T-helper 2 cell treated with Interferon-gamma antibody and Interleukin-4, amounts not matched to agents 100 ng/mL and 5 ng/mL, for 36 hours (primary cell): Measurements from ENCODE around the gene NINJ2. TPM values are rescaled to one million over a fixed set of nuclear protein-coding genes. Genes with fewer than 3 reads are reported as not detected.

Experiments
- intact Hi-C: fragments of 100-400 bp; cut with micrococcal nuclease; formaldehyde crosslinking; loops from one replicate; pipeline ENCODE4 v1.15.1; 2023
- total RNA-seq: library from RNA; stranded (reverse); gene quantifications from 2 replicates; pipeline ENCODE4 v1.2.3, GENCODE V29; 2022

NINJ2 gene
- total RNA-seq, 1 donor from 2014 or later, result 8.6 TPM

GRCh38 chr12:574475-575128 lies 88.6 kb downstream of the NINJ2 start:
- intact Hi-C loops, result loop anchor here (5.0 kb wide), 1 partner anchor 68 kb away; no protein-coding TSS in a partner anchor

GRCh38 chr12:573232-573631 lies 90.0 kb downstream of the NINJ2 start:
- intact Hi-C loops, result no loop called here

GRCh38 chr12:572532-572899 lies 90.7 kb downstream of the NINJ2 start:
- intact Hi-C loops, result no loop called here

- intact Hi-C loops, result no loop called here
These were observed 91.3 kb downstream of the NINJ2 start for GRCh38 chr12:571795-572531.

GRCh38 chr12:570921-571794 lies 92.1 kb downstream of the NINJ2 start:
- intact Hi-C loops, result no loop called here

- intact Hi-C loops, result no loop called here
These were observed 92.8 kb downstream of the NINJ2 start for GRCh38 chr12:570435-570920.

GRCh38 chr12:569803-570434 lies 93.3 kb downstream of the NINJ2 start:
- intact Hi-C loops, result loop anchor here (1.0 to 10.0 kb wide), 4 partner anchors 181 to 525 kb away; partner anchors contain the start of gene RAD52

GRCh38 chr12:569091-569676 lies 94.1 kb downstream of the NINJ2 start:
- intact Hi-C loops, result loop anchor here (1.0 to 10.0 kb wide), 4 partner anchors 182 to 526 kb away; partner anchors contain the start of gene RAD52

GRCh38 chr12:568486-568885 lies 94.8 kb downstream of the NINJ2 start:
- intact Hi-C loops, result loop anchor here (2.0 to 10.0 kb wide), 2 partner anchors 380 to 526 kb away; partner anchors contain the start of gene RAD52

GRCh38 chr12:565589-566105 lies 97.6 kb downstream of the NINJ2 start:
- intact Hi-C loops, result loop anchor here (10.0 kb wide), 1 partner anchor 529 kb away; no protein-coding TSS in a partner anchor

- intact Hi-C loops, result loop anchor here (10.0 kb wide), 1 partner anchor 530 kb away; no protein-coding TSS in a partner anchor
These were observed 98.1 kb downstream of the NINJ2 start for GRCh38 chr12:565161-565560.

- intact Hi-C loops, result loop anchor here (5.0 to 10.0 kb wide), 3 partner anchors 428 to 1028 kb away; partner anchors contain the start of genes ERC1 and FBXL14
These were observed 99.4 kb downstream of the NINJ2 start for GRCh38 chr12:563787-564298.

- intact Hi-C loops, result loop anchor here (5.0 to 10.0 kb wide), 3 partner anchors 429 to 1029 kb away; partner anchors contain the start of genes ERC1 and FBXL14
These were observed 99.9 kb downstream of the NINJ2 start for GRCh38 chr12:563250-563781.

GRCh38 chr12:562634-563033 lies 100.6 kb downstream of the NINJ2 start:
- intact Hi-C loops, result loop anchor here (5.0 to 10.0 kb wide), 3 partner anchors 430 to 1030 kb away; partner anchors contain the start of genes ERC1 and FBXL14

- intact Hi-C loops, result loop anchor here (5.0 to 10.0 kb wide), 3 partner anchors 430 to 1030 kb away; partner anchors contain the start of genes ERC1 and FBXL14
These were observed 101.2 kb downstream of the NINJ2 start for GRCh38 chr12:561908-562593.

GRCh38 chr12:561391-561705 lies 101.9 kb downstream of the NINJ2 start:
- intact Hi-C loops, result loop anchor here (5.0 to 10.0 kb wide), 3 partner anchors 431 to 1031 kb away; partner anchors contain the start of genes ERC1 and FBXL14

- intact Hi-C loops, result loop anchor here (5.0 to 10.0 kb wide), 3 partner anchors 431 to 1031 kb away; partner anchors contain the start of genes ERC1 and FBXL14
These were observed 102.4 kb downstream of the NINJ2 start for GRCh38 chr12:560691-561390.
